ENCODE results near the gene HDDC3.

Gene HDDC3

GRCh38 chr15:90907051-90907660 lies 25.2 kb downstream of the HDDC3 start:
- no peak overlapping the region for H3K4me3 ChIP-seq (ENCODE audit: low read depth, low read length)
- TF ChIP-seq, protein P1, sequence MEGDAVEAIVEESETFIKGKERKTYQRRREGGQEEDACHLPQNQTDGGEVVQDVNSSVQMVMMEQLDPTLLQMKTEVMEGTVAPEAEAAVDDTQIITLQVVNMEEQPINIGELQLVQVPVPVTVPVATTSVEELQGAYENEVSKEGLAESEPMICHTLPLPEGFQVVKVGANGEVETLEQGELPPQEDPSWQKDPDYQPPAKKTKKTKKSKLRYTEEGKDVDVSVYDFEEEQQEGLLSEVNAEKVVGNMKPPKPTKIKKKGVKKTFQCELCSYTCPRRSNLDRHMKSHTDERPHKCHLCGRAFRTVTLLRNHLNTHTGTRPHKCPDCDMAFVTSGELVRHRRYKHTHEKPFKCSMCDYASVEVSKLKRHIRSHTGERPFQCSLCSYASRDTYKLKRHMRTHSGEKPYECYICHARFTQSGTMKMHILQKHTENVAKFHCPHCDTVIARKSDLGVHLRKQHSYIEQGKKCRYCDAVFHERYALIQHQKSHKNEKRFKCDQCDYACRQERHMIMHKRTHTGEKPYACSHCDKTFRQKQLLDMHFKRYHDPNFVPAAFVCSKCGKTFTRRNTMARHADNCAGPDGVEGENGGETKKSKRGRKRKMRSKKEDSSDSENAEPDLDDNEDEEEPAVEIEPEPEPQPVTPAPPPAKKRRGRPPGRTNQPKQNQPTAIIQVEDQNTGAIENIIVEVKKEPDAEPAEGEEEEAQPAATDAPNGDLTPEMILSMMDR (IDR thresholded peaks at IDR 0.05; ENCODE audit: low read depth, low read length) = no peak
- DNase-seq (ENCODE audit: low read depth, low spot score) = no peak
- in situ Hi-C loops (cut with HindIII; ENCODE audit: low sequenced_read_pairs) = no loop called here

GRCh38 chr15:90906181-90906849 lies 26.0 kb downstream of the HDDC3 start:
- in situ Hi-C loops (cut with HindIII; ENCODE audit: low sequenced_read_pairs) = no loop called here
- H3K4me3 ChIP-seq (ENCODE audit: low read depth, low read length) = no peak overlapping the region
- DNase-seq (ENCODE audit: low read depth, low spot score) = no peak
- TF ChIP-seq, protein P1 (IDR thresholded peaks at IDR 0.05; ENCODE audit: low read depth, low read length) = no peak

GRCh38 chr15:90905306-90906180 lies 26.8 kb downstream of the HDDC3 start:
- in situ Hi-C loops (cut with HindIII; ENCODE audit: low sequenced_read_pairs) = no loop called here
- H3K4me3 ChIP-seq (ENCODE audit: low read depth, low read length) = no peak overlapping the region
- TF ChIP-seq, protein P1 (IDR thresholded peaks at IDR 0.05; ENCODE audit: low read depth, low read length) = no peak
- DNase-seq (ENCODE audit: low read depth, low spot score) = no peak

DNA sequence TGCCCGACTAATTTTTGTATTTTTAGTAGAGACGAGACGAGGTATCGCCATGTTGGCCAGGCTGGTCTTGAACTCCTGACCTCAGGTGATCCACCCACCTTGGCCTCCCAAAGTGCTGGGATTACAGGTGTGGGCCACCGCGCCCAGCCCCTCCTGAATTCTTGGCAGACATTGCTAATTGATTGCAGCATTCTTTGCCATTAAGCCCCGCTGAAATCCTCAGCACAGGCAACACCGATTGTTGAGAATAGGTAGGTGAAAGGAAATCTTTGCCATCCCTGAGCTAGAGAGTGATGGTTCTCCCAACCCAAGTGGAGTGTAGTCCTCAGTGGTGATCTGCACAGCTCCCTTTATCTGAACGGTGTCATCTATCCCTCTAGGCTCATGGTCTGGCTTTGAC lies 27.6 kb downstream of the HDDC3 start:
- no peak overlapping the region for H3K4me3 ChIP-seq (ENCODE audit: low read depth, low read length)
- in situ Hi-C loops (cut with HindIII; ENCODE audit: low sequenced_read_pairs) = no loop called here
- no peak for DNase-seq (ENCODE audit: low read depth, low spot score)
- TF ChIP-seq, protein P1 (IDR thresholded peaks at IDR 0.05; ENCODE audit: low read depth, low read length) = no peak

DNA sequence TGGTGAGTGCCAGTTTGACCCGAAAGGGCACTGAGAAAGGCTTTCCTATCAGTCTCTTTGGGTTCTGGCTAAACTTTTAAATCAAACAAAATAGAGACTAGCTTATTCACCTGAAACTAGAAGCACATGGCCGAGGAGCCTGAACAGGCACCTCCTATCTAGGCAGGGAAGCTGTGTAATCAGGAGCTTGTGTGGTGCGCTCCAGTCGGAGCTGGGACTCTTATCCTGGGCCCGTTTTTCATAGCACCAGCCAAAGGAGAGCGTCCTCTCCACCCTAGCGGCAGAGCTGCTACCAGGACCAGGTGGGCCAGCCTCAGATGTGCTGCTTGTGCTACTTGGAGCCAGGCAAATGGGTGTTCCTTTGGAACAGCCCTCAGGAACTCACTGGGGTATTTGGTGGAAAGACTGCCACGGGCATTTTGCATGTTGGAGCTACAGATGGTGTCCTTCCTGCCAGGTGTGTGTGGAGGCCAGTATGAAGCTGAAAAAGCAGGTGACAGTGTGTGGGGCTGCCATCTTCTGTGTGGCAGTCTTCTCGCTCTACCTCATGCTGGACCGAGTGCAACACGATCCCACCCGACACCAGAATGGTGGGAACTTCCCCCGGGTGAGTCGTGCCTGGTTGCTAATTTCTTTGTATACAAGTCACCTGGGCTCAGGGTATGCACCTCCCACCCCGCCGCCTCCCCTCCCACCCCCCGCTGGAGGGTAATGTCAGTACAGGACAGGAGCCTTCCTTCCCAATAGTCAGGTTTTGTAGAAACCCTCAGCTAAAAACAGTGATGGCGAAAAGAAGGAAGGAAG lies 28.4 kb downstream of the HDDC3 start:
- DNase-seq (ENCODE audit: low read depth, low spot score) = no peak
- in situ Hi-C loops (cut with HindIII; ENCODE audit: low sequenced_read_pairs) = no loop called here
- peak overlapping the region; percentile 66 for H3K4me3 ChIP-seq (ENCODE audit: low read depth, low read length)
- TF ChIP-seq, protein P1 (IDR thresholded peaks at IDR 0.05; ENCODE audit: low read depth, low read length) = no peak
